Breast epithelium (tissue), 4 donors: ENCODE measurements around the gene PMEL. TPM values are rescaled to one million over a fixed set of nuclear protein-coding genes. Genes with fewer than 3 reads are reported as not detected.
A peak's percentile ranks its signal among the peaks of the same experiment; 100 is the strongest.
"Not testable (repeated sequence)": the region's sequence is repeated elsewhere in the genome, so short reads cannot be mapped to it uniquely, and the experiment has no call there.

Experiments used
- DNase-seq, 2 donors: peaks; one replicate each; pipeline ENCODE4 v3.0.0-alpha.2; 2019; ENCODE audit warnings: low spot score in 2 of 2
- H3K27ac ChIP-seq, 2 donors: fragments of 200-600 bp; sonication (generic) in 1 of 2; one replicate each; pipeline ENCODE4 v1.5.1; 2016 to 2019; ENCODE audit warnings: mild to moderate bottlenecking in 1 of 2
- H3K27me3 ChIP-seq, 2 donors: fragments of 200-600 bp; sonication (generic) in 1 of 2; one replicate each; pipeline versions ENCODE4 v1.5.1 to v1.6.0; 2017 to 2019; ENCODE audit warnings: control low read depth in 1 of 2, mild to moderate bottlenecking in 1 of 2
- H3K36me3 ChIP-seq: fragments of 200-600 bp; one replicate; pipeline ENCODE4 v1.5.1; 2019
- H3K4me1 ChIP-seq, 2 donors: fragments of 200-600 bp; sonication (generic); one replicate each; pipeline ENCODE4 v1.5.1; 2016 to 2019; ENCODE audit warnings: control low read depth in 1 of 2
- H3K4me3 ChIP-seq, 3 donors: fragments of 200-600 bp; sonication (generic); 1 replicate in 2 of 3; 2 replicates in 1 of 3; pipeline ENCODE4 v1.5.1; 2016 to 2019; ENCODE audit warnings: mild to moderate bottlenecking in 3 of 3, moderate library complexity in 2 of 3
- H3K9me3 ChIP-seq, 2 donors: fragments of 200-600 bp; sonication (generic) in 1 of 2; one replicate each; pipeline ENCODE4 v1.5.1; 2016 to 2019; ENCODE audit warnings: control low read depth in 1 of 2
- CTCF ChIP-seq, 3 donors: fragments of 450-650 bp; IDR thresholded peaks; one replicate each; pipeline ENCODE4 v1.5.1; 2016 to 2017; ENCODE audit warnings: antibody characterized with exemption in 3 of 3, mild to moderate bottlenecking in 3 of 3, moderate library complexity in 3 of 3
- POLR2A ChIP-seq: fragments of 450-650 bp; IDR thresholded peaks from one replicate; pipeline ENCODE4 v1.6.1; 2016; ENCODE audit warnings: antibody characterized with exemption, mild to moderate bottlenecking, moderate library complexity
- POLR2AphosphoS5 ChIP-seq, 3 donors: sonication (generic); formaldehyde crosslinking; IDR thresholded peaks; one replicate each; pipeline ENCODE4 v1.6.1; 2017; ENCODE audit warnings: antibody characterized with exemption in 3 of 3
- intact Hi-C: fragments of 100-400 bp; cut with DNase I; formaldehyde crosslinking; loops from one replicate; pipeline ENCODE4 v1.15.1; 2023; ENCODE audit warnings: low total_unique reads
- total RNA-seq, 3 donors: library from RNA; depleted of rRNA; stranded (reverse); fragments of >200 nt; gene quantifications; one replicate each; pipeline ENCODE4 v1.1.0, GENCODE V29; 2016

Gene PMEL
- total RNA-seq, 3 donors from 2014 or later, result 4.7 to 18.7 (median 7.4) TPM

- H3K9me3 ChIP-seq, result no peaks in the 10 kb centered on the region
- H3K36me3 ChIP-seq, result no peaks in the 10 kb centered on the region
- H3K4me3 ChIP-seq, result no peak overlapping the region
- TF ChIP-seq CTCF (IDR thresholded peaks at IDR 0.05) (no peak), POLR2AphosphoS5 (IDR thresholded peaks at IDR 0.05) (no peak), POLR2A (no peak)
- H3K4me1 ChIP-seq, result no peaks in the 10 kb centered on the region
- H3K27me3 ChIP-seq, result no peaks in the 10 kb centered on the region
- DNase-seq, result no peak
- intact Hi-C loops, result no loop called here
- no peak overlapping the region for H3K27ac ChIP-seq
Observed at GRCh38 chr12:55982319-55982936, 16.6 kb upstream of the PMEL start.

- H3K27me3 ChIP-seq, H3K4me1 ChIP-seq, H3K27ac ChIP-seq, H3K4me3 ChIP-seq, DNase-seq, H3K9me3 ChIP-seq, H3K36me3 ChIP-seq, intact Hi-C loops: not testable (repeated sequence)
Observed at GRCh38 chr12:55981882-55982281, 16.0 kb upstream of the PMEL start.

GRCh38 chr12:55979069-55979468, 13.2 kb upstream of the PMEL start:
- no peaks in the 10 kb centered on the region for H3K9me3 ChIP-seq
- no peaks in the 10 kb centered on the region for H3K36me3 ChIP-seq
- no peaks in the 10 kb centered on the region for H3K27me3 ChIP-seq
- no peak for DNase-seq
- no peak overlapping the region for H3K27ac ChIP-seq
- no peaks in the 10 kb centered on the region for H3K4me1 ChIP-seq
- intact Hi-C loops, result loop anchor here (10.0 kb wide), 1 partner anchor 1126 kb away; no protein-coding TSS in a partner anchor
- TF ChIP-seq CTCF (IDR thresholded peaks at IDR 0.05), result no peak
- TF ChIP-seq POLR2A, result no peak
- no peak for TF ChIP-seq POLR2AphosphoS5 (IDR thresholded peaks at IDR 0.05)
- H3K4me3 ChIP-seq, result no peak overlapping the region

- Histone ChIP-seq H3K4me1 (no peaks in the 10 kb centered on the region), H3K27me3 (no peaks in the 10 kb centered on the region), H3K36me3 (no peaks in the 10 kb centered on the region), H3K27ac (no peak overlapping the region), H3K9me3 (no peaks in the 10 kb centered on the region), H3K4me3 (no peak overlapping the region)
- TF ChIP-seq POLR2A (no peak), CTCF (IDR thresholded peaks at IDR 0.05) (no peak), POLR2AphosphoS5 (IDR thresholded peaks at IDR 0.05) (no peak)
- intact Hi-C loops, result loop anchor here (10.0 kb wide), 1 partner anchor 1126 kb away; no protein-coding TSS in a partner anchor
- no peak for DNase-seq
Observed at GRCh38 chr12:55978393-55978792, 12.6 kb upstream of the PMEL start.

- Histone ChIP-seq H3K36me3 (no peaks in the 10 kb centered on the region), H3K27ac (peak overlapping the region; percentile 96 to 98), H3K27me3 (no peaks in the 10 kb centered on the region), H3K4me3 (peak overlapping the region; percentile 83 to 97 (median 96)), H3K4me1 (no peaks in the 10 kb centered on the region), H3K9me3 (no peaks in the 10 kb centered on the region)
- peak; percentile 61 to 63 for DNase-seq
- TF ChIP-seq POLR2AphosphoS5 (IDR thresholded peaks at IDR 0.05) (peak in 1 of 3 donors; percentile 9), POLR2A (no peak), CTCF (IDR thresholded peaks at IDR 0.05) (no peak)
- intact Hi-C loops, result loop anchor here (10.0 kb wide), 1 partner anchor 1130 kb away; no protein-coding TSS in a partner anchor
Observed at GRCh38 chr12:55974308-55974730, 8.5 kb upstream of the PMEL start.
